BLaER1 (cell line): Measurements from ENCODE around the gene DMRT3.
A peak's percentile ranks its signal among the peaks of the same experiment; 100 is the strongest.

Experiments used
- H3K27ac ChIP-seq: shearing (Covaris generic); formaldehyde crosslinking; 2 replicates; pipeline ENCODE4 v1.8.1; 2022
- H3K27me3 ChIP-seq: shearing (Covaris generic); formaldehyde crosslinking; 2 replicates; pipeline ENCODE4 v1.8.1; 2022
- H3K36me3 ChIP-seq: shearing (Covaris generic); formaldehyde crosslinking; 2 replicates; pipeline ENCODE4 v1.8.1; 2022
- H3K4me1 ChIP-seq: shearing (Covaris generic); formaldehyde crosslinking; 2 replicates; pipeline ENCODE4 v1.8.1; 2022
- H3K4me2 ChIP-seq: shearing (Covaris generic); formaldehyde crosslinking; 2 replicates; pipeline ENCODE4 v1.8.1; 2022
- H3K4me3 ChIP-seq: shearing (Covaris generic); formaldehyde crosslinking; 2 replicates; pipeline ENCODE4 v1.8.1; 2022
- H3K9ac ChIP-seq: shearing (Covaris generic); formaldehyde crosslinking; 2 replicates; pipeline ENCODE4 v1.8.1; 2022
- H3K9me3 ChIP-seq: shearing (Covaris generic); formaldehyde crosslinking; 2 replicates; pipeline ENCODE4 v1.8.1; 2022
- H4K20me1 ChIP-seq: shearing (Covaris generic); formaldehyde crosslinking; 2 replicates; pipeline ENCODE4 v1.8.1; 2022
- Cebpa-rat ChIP-seq: shearing (Covaris generic); IDR thresholded peaks from 2 replicates; pipeline ENCODE4 v1.8.1; 2022

The DMRT3 gene

DNA sequence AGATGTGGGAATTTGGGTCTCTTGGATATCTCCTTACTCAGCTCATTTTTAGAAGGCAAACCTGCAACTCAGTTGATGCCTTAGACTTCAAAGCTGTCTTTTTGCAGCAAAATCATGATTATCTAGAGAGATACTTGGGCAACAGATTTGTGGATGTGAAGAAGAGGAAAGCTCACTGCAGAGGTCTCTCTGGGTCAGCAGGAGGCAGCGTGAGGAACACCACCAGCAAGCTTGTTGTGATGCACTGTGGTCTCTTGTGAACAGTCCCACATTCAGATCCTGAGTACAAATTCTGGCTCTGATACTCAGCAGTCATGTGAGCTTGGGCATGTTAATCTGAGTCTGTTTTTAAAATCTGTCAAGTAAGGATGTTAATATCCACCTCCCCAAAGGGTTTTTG lies 26.3 kb upstream of the DMRT3 start:
- H3K4me1 ChIP-seq: no peaks in the 10 kb centered on the region
- no peaks in the 10 kb centered on the region for H3K9me3 ChIP-seq
- no peak for TF ChIP-seq Cebpa-rat
- H3K27ac ChIP-seq: no peak overlapping the region
- no peak overlapping the region for H3K4me3 ChIP-seq
- H3K36me3 ChIP-seq: no peaks in the 10 kb centered on the region
- no peak overlapping the region for H3K4me2 ChIP-seq
- no peaks in the 10 kb centered on the region for H3K27me3 ChIP-seq
- H4K20me1 ChIP-seq: no peaks in the 10 kb centered on the region
- H3K9ac ChIP-seq: no peak overlapping the region

GRCh38 chr9:952546-952945 lies 23.9 kb upstream of the DMRT3 start:
- no peaks in the 10 kb centered on the region for H3K4me1 ChIP-seq
- no peak overlapping the region for H3K27ac ChIP-seq
- H3K27me3 ChIP-seq: no peaks in the 10 kb centered on the region
- H3K9ac ChIP-seq: no peak overlapping the region
- H3K4me3 ChIP-seq: no peak overlapping the region
- H3K4me2 ChIP-seq: no peak overlapping the region
- TF ChIP-seq Cebpa-rat: no peak
- no peaks in the 10 kb centered on the region for H4K20me1 ChIP-seq
- no peaks in the 10 kb centered on the region for H3K9me3 ChIP-seq
- no peaks in the 10 kb centered on the region for H3K36me3 ChIP-seq

GRCh38 chr9:959105-959504 lies 17.4 kb upstream of the DMRT3 start:
- Histone ChIP-seq H3K4me3 (no peak overlapping the region), H4K20me1 (no peaks in the 10 kb centered on the region), H3K4me2 (no peak overlapping the region), H3K27ac (no peak overlapping the region), H3K36me3 (no peaks in the 10 kb centered on the region), H3K9me3 (no peaks in the 10 kb centered on the region), H3K4me1 (peaks cover 16% of the 10 kb centered on the region), H3K27me3 (no peaks in the 10 kb centered on the region), H3K9ac (no peak overlapping the region)
- no peak for TF ChIP-seq Cebpa-rat

GRCh38 chr9:959914-960313 lies 16.5 kb upstream of the DMRT3 start:
- H3K27me3 ChIP-seq: no peaks in the 10 kb centered on the region
- H3K9ac ChIP-seq: no peak overlapping the region
- H3K27ac ChIP-seq: no peak overlapping the region
- no peaks in the 10 kb centered on the region for H3K9me3 ChIP-seq
- no peaks in the 10 kb centered on the region for H3K36me3 ChIP-seq
- H3K4me2 ChIP-seq: no peak overlapping the region
- TF ChIP-seq Cebpa-rat: no peak
- peaks cover 24% of the 10 kb centered on the region for H3K4me1 ChIP-seq
- H3K4me3 ChIP-seq: no peak overlapping the region
- no peaks in the 10 kb centered on the region for H4K20me1 ChIP-seq

- Histone ChIP-seq H3K27me3 (no peaks in the 10 kb centered on the region), H3K4me3 (no peak overlapping the region), H3K4me1 (peaks cover 35% of the 10 kb centered on the region), H3K27ac (no peak overlapping the region), H3K4me2 (peak overlapping the region; percentile 12; the same call in 1 of the 2 replicates), H3K9ac (no peak overlapping the region), H3K9me3 (no peaks in the 10 kb centered on the region), H4K20me1 (no peaks in the 10 kb centered on the region), H3K36me3 (no peaks in the 10 kb centered on the region)
- TF ChIP-seq Cebpa-rat: no peak
These were observed 14.4 kb upstream of the DMRT3 start for GRCh38 chr9:962023-962422.

- H3K4me3 ChIP-seq: no peak overlapping the region
- peaks cover 3% of the 10 kb centered on the region; the same call in 1 of the 2 replicates for H3K27me3 ChIP-seq
- H3K9me3 ChIP-seq: peaks cover 12% of the 10 kb centered on the region
- H3K36me3 ChIP-seq: no peaks in the 10 kb centered on the region
- H4K20me1 ChIP-seq: no peaks in the 10 kb centered on the region
- no peak overlapping the region for H3K27ac ChIP-seq
- H3K9ac ChIP-seq: no peak overlapping the region
- TF ChIP-seq Cebpa-rat: no peak
- H3K4me1 ChIP-seq: peaks cover 45% of the 10 kb centered on the region
- H3K4me2 ChIP-seq: peak overlapping the region; percentile 67; the same call in 1 of the 2 replicates
These were observed 11.0 kb upstream of the DMRT3 start for GRCh38 chr9:965497-965896.

- peak overlapping the region; percentile 33 for H3K4me2 ChIP-seq
- peaks cover 26% of the 10 kb centered on the region for H3K9me3 ChIP-seq
- H3K36me3 ChIP-seq: no peaks in the 10 kb centered on the region
- H3K4me1 ChIP-seq: peaks cover 45% of the 10 kb centered on the region
- H3K27me3 ChIP-seq: peaks cover 3% of the 10 kb centered on the region; the same call in 1 of the 2 replicates
- H3K27ac ChIP-seq: no peak overlapping the region
- H3K9ac ChIP-seq: no peak overlapping the region
- TF ChIP-seq Cebpa-rat: no peak
- H3K4me3 ChIP-seq: no peak overlapping the region
- H4K20me1 ChIP-seq: no peaks in the 10 kb centered on the region
These were observed 9.6 kb upstream of the DMRT3 start for GRCh38 chr9:966870-967269.

- Histone ChIP-seq H3K9ac (no peak overlapping the region), H4K20me1 (no peaks in the 10 kb centered on the region), H3K27ac (no peak overlapping the region), H3K9me3 (peaks cover 32% of the 10 kb centered on the region), H3K4me1 (peaks cover 45% of the 10 kb centered on the region), H3K36me3 (0 out of 2 replicates have a peak, but pooled peaks cover under 1% of the 10 kb centered on the region), H3K4me3 (no peak overlapping the region), H3K27me3 (peaks cover 3% of the 10 kb centered on the region; the same call in 1 of the 2 replicates), H3K4me2 (peak overlapping the region; percentile 33)
- TF ChIP-seq Cebpa-rat: no peak
These were observed 9.0 kb upstream of the DMRT3 start for GRCh38 chr9:967436-967835.

DNA sequence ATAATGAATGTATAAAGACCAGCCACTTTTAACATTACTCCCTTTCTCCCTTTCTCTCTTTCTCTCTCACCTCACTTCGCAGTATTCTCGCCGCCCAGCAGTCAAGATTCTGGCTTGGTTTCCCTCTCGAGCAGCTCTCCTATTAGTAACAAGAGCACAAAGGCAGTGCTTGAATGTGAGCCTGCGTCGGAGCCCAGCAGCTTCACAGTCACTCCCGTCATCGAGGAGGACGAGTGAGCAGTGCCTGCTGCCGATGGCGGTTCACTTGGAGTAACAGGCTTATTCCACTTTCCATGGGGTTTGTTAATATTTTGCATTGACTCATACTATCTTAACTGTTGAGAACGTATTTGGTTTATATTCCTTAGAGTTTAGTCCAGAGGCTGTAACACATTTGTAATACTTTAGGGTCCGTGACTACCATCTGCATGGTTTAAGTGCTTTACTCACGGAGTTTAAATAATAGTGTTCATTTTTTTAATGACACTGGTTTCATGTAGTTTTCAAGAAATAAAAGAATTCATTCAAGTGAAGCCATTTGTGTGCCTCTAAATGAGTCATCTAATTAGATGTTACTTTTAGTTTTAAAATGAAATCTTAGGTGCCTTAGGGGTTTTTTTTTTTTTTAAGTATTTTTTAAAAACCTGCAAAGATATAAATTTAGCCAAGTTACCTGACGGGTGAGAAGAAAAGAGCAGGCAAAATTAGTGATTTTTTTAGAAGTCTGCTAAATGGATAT lies 8.4 kb upstream of the DMRT3 start:
- no peak overlapping the region for H3K4me3 ChIP-seq
- H3K27me3 ChIP-seq: peaks cover 10% of the 10 kb centered on the region; the same call in 1 of the 2 replicates

GRCh38 chr9:969310-970150 lies 6.9 kb upstream of the DMRT3 start:
- TF ChIP-seq Cebpa-rat: no peak
- Histone ChIP-seq H3K4me1 (peaks cover 24% of the 10 kb centered on the region), H3K4me3 (no peak overlapping the region), H3K4me2 (no peak overlapping the region), H3K27me3 (peaks cover 23% of the 10 kb centered on the region), H3K9me3 (peaks cover 52% of the 10 kb centered on the region), H3K27ac (no peak overlapping the region), H3K9ac (no peak overlapping the region), H4K20me1 (no peaks in the 10 kb centered on the region), H3K36me3 (0 out of 2 replicates have a peak, but pooled peaks cover 4% of the 10 kb centered on the region)

More for the DNA sequence above, 8.4 kb upstream of the DMRT3 start:
- Histone ChIP-seq H3K27ac (no peak overlapping the region), H3K36me3 (0 out of 2 replicates have a peak, but pooled peaks cover 4% of the 10 kb centered on the region), H3K4me1 (peaks cover 39% of the 10 kb centered on the region), H4K20me1 (no peaks in the 10 kb centered on the region), H3K9me3 (peaks cover 38% of the 10 kb centered on the region), H3K9ac (no peak overlapping the region), H3K4me2 (0 out of 2 replicates have a peak overlapping the region, but pooled peaks have one; percentile 12)
- no peak for TF ChIP-seq Cebpa-rat
